Fibroblast of mammary gland (primary cell): Measurements from ENCODE around the gene CALHM4.
"Not testable (repeated sequence)": the region's sequence is repeated elsewhere in the genome, so short reads cannot be mapped to it uniquely, and the experiment has no call there.

Source experiments
- DNase-seq: peaks from one replicate; pipeline ENCODE4 v3.0.0-alpha.2; 2010; ENCODE audit warnings: low read depth
- H3K4me3 ChIP-seq: 2 replicates; pipeline ENCODE4 v1.5.1; 2011; ENCODE audit warnings: low read depth, mild to moderate bottlenecking, low read length, moderate library complexity; ENCODE audit not compliant: control insufficient read depth
- CTCF ChIP-seq: conservative IDR thresholded peaks from 2 replicates; pipeline ENCODE4 v1.5.1; 2011; ENCODE audit warnings: low read depth, low read length, inconsistent platforms; ENCODE audit not compliant: control insufficient read depth, insufficient read depth

The CALHM4 gene

GRCh38 chr6:116586276-116586675, 32.7 kb downstream of the CALHM4 start:
- H3K4me3 ChIP-seq = no peak overlapping the region
- DNase-seq = no peak
- no peak for TF ChIP-seq CTCF

- no peak overlapping the region for H3K4me3 ChIP-seq
- no peak for TF ChIP-seq CTCF
- no peak for DNase-seq
Observed at GRCh38 chr6:116586738-116587137, 33.2 kb downstream of the CALHM4 start.

GRCh38 chr6:116595247-116595646, 41.7 kb downstream of the CALHM4 start:
- H3K4me3 ChIP-seq = no peak overlapping the region
- TF ChIP-seq CTCF = no peak
- no peak for DNase-seq

GRCh38 chr6:116596815-116597214, 43.3 kb downstream of the CALHM4 start:
- no peak overlapping the region for H3K4me3 ChIP-seq
- DNase-seq = peak; percentile 29
- TF ChIP-seq CTCF = no peak

- not testable (repeated sequence) for H3K4me3 ChIP-seq, DNase-seq
Observed at GRCh38 chr6:116603916-116604315, 50.4 kb downstream of the CALHM4 start.

- DNase-seq, H3K4me3 ChIP-seq: not testable (repeated sequence)
Observed at GRCh38 chr6:116604868-116605267, 51.3 kb downstream of the CALHM4 start.

- TF ChIP-seq CTCF = no peak
- no peak overlapping the region for H3K4me3 ChIP-seq
- no peak for DNase-seq
Observed at GRCh38 chr6:116605935-116606334, 52.4 kb downstream of the CALHM4 start.
